Activated CD4-positive, alpha-beta T cell treated with anti-CD3 and anti-CD28 coated beads, Interleukin-2, Interleukin-6, amounts not matched to agents 100 ng/mL and 50 ng/mL, durations not matched to agents 16 hours and 8 hours (primary cell): ENCODE data around the gene APCDD1.

Experiments
- DNase-seq: peaks from one replicate; pipeline ENCODE4 v3.0.0-alpha.2; 2020

APCDD1 gene

DNA sequence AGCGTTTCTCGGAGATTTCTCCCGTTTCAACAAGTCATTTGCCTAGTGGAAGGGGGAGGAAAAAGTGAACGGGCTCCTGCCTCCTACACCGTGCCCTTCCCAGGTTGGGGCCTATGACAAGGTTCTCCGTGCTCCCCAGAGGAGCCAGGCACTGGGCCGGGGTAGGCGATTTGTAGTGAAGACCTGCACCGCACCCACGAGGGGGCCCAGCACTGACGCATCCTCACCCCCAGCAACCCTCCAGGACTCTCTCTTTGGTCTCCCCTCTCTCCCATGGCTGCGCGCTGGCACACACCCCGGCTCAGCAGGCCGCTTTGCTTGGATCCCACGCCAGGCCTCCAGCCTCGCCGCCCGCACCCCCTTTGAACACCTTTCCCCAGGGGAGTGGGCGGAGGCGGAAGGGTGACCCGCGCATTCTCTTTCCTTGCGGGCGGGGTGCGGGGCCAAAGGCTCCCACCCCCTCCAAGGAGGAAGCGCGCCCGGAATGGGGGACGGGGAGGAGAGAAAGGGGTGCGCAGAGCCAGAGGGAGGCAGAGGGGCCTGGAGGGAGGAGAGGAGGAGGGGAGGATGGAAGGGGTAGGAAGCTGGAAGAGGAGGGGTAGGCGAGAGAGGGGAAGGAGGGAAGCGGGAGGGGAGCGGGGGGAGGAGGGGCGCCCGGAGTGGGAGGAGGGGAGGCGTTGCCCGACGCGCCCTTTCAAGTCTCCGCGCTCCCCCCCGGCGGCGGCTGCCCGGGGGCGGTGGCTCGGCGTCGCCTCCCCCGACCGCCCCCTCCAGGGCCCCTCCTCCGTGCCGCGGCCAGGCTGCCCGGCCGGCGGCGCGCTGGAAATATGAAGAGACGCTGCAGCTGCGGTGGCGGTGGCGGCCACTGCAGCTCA, at the start of gene APCDD1:
Gene APCDD1 (plus strand): TSS at position 830 of the 875 bp plus-strand sequence. CDS start 347 bp downstream, outside the sequence.
- DNase-seq: no peak

DNA sequence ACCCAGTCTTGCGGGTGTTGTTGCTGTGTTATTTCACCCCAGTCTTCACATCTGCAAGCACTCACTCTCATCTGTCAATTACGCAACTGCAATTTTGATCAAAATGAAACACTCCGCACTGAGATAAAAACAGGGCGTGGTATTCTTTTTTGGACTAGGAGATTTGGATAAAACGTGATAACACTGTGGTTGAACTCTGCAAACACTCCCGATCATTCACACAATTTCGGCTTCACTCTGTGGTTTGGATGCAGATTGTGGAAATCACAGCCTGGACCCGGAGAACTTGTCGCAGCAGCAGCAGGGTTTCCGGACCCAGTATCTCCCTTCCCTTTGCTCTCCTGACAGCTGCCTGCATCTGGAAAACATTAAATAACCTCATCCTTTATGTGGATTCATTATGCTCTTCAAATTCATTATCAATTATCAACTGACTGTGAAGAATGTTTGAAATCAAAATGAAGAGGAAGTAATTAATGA, 49.4 kb upstream of the APCDD1 start:
- DNase-seq: no peak

DNA sequence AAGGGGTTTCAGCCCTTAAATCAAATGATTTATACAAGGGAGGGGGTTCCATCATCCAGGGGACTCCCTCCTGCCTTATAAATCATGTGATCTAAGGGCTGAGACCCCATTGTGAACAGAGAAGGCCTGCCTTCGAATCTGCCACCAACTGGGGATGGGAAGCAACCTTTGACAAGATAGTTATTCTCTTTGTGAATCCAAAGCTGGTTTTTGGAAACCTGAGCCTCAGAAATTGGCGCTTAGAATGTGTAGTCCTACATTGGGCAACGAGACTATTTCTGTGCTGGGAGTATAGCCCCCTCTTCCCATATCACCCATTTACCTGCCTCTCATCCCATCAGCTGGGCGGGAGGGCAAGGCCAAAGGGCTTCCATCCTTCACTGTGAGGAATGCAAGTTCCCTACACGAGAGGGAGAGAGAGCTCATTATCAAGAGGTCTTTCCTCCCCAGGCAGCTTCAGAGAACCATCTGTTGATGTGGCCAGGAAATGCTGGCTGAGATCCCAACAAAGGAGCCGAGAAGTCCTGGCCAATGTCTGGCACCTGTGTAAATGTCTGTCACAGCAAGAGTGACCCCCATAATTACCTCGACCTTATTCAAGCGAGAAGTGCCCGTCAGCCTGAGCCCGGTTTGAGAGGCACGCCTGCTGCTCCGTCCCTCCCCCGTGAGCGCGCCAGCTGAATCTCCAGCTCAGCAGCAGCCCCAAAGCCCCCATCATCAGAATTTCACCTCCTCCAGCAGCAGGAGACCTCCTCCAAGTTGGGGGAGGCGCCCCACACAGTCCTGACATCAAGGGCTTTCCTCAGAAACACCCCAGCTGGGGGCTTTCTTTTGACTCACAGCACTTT, 48.4 kb upstream of the APCDD1 start:
- DNase-seq: no peak

DNA sequence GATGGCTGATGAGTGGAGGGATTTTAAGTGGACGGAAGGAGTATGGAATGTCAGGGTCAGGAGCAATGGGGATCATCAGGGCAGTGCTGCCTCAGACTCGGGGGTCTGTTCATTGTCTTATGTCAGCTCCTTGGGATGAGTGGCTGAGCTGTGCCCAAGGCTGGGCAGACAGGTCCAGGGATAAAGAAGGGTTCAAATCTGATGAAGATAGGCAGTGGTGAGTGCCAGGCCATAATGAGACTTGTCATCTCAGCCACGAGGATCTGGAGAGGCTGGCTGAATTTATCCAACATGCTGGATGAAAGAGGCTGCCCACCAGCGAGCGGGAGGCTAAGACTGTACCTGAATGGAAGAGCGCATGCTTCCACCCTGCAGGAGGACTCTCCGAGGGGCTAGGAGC, 46.3 kb upstream of the APCDD1 start:
- no peak for DNase-seq

DNA sequence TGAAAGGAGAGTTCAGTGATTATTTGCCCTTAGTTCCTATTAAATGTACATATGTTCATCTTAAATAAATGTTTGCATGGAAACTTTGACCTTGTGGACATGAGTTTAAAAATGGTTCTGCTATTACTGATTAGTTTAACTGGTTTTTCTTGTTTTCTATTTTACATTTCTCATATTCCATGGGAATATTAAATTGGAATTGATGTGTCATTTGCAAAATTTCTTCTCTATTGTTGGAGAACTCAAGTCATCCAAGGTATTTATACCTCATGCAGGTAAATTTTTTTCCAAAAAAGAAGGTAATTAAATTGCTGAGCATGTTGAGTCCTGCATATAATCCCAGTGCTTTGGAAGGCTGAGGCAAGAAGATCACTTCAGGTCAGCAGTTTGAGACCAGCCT, 45.4 kb upstream of the APCDD1 start:
- no peak for DNase-seq

DNA sequence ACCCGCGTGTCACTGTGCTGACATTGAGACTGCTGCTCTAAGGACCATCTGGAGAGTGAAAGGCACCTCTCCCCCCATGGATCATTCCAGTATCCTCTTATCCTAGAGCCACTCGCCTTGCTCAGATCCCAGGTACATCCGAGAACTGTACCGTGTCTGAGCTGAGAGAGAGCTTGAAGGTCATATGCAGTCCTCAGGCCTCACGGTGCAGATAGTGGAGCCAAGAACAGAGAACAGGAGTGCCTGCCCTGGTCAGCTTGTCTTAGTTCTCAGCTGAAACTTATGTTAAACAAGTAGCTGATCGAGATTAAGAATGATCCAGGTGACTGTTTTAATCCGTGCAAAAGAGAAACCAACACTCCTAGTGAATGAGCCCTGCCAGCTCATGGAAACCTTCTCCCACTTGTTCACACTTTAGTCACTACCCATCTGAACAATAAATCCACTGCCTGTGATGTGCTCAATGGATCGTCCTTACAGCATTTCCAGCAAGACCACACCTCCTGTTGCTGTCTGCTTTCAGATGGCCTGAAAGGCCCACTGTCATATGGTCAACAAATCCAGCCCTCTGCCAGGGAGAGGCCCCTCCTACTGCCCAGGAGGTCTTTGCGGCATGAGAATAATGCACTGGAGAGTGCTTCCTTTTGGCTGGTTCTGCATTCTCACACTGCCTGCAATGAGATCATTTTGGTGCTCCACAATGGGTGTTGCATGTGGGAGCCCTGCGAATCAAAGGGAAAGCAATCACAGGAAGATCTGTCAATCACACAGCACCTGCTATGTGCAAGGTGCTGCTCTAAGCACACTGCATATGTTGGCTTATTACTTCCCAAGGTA, 43.7 kb upstream of the APCDD1 start:
- no peak for DNase-seq

DNA sequence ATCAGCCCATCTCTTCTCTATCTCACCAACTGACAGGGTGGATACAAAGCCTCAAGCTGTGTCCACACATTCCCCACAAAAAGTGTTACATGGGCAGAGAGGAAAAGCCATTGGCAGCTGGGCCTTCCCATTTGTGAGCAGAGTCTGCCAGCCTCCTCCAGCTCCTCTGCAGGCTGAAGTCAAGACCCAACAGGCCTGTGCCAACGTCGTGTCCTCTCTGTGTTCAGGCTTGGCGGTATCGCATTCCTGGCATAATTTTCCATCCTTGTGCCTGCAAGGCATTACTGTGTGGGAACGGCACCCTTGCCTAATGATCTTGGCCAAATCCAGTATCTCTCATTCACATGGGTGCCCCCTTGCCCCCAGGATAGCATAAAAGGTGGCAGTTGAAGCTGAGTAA, 41.5 kb upstream of the APCDD1 start:
- no peak for DNase-seq

DNA sequence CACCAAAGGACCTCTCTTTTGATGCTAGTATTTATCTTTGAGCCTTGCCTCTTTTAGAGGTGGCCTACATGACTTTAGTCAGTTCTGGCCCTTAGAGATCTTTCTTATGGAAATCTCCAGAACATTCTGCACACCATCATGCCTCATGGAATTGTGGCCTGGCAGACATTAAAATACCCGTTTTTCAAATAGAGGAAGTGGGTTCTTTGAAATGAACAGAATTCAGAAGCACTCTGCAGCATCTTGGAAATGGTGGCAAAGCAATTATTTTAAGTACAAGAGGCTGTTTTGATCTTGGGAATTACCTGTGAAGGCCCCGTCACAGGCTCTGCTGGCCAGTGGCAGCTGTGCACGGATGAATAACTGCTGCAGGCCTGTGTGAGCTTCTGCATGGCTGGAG, 40.7 kb upstream of the APCDD1 start:
- no peak for DNase-seq

DNA sequence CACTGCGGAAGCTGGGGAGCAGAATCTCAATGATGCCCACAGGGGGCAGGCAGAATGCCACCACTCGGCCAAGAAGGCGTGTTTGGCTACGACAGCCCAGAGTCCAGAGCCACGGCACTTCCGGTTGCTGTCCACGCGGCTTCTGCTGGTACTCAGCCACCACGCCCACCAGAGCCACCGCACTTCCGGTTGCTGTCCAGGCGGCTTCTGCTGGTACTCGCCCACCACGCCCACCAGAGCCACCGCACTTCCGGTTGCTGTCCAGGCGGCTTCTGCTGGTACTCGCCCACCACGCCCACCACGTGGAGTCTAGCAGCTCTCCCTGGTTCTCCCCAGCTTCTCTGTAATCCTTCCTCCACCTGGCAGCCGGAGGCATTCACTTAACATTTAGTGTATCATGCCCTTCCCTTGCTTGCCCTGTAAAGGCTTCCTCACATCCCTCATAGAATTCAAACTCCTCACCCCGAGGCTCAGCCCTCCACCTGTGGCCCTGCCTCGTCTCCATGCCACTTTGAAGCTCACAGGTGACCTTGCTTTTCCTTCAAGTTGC, 40.1 kb upstream of the APCDD1 start:
- DNase-seq: no peak

DNA sequence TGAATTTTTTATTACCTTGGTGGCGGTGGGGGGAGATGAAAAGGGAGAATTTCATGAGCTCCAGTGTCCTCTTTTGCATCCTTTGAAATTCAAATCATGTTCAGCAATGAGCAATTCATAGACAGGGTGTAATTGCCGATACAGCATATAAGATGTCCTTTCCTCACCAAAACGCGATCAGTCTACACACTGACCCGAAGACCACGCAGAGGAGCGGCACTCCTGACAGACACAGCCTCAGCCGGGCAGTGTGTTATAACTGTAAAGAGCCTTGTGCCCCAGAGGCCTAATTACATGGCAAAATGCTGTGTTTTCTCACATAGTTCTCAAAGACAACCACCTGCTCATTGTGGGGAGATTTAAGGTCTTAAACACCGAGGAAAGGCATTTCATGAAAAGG, 38.4 kb upstream of the APCDD1 start:
- no peak for DNase-seq

DNA sequence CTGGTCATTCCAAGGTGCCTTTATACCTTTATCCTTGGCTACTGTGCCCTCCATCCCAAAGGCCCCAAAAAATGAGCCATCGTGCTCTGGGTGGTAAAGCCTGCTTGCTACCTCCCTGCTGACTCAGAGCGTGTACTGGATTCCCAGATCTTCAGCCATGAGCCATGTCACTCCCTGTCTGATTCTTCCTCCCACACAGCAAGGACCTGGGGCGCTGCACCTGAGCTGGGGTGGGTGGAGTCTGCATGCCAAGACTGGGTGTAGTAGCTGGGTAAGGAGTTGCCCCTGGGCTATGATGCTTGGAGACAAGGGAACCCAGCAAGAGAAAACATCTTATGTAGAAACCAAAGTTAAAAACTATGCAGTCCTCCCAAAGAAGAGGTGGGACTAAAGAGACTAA, 37.2 kb upstream of the APCDD1 start:
- DNase-seq: no peak

DNA sequence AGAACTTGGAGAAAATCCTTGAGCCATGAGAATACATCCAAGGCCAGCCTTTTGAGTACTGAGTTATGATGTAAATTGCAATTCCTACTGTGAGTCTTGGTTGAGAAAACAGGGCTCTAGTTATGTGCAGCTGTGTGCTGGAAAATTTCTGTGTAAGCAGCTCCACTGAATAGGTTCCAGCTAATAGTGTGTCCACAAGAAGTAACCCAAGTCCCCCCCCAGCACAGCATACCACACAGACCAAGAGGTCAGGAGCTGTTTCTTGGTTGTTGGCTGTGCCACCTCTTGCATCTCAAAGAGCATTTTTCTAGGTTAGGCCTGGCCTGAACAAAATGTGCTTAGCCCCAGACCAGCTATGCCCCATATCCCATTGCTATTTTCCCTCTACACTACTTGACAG, 36.8 kb upstream of the APCDD1 start:
- no peak for DNase-seq

DNA sequence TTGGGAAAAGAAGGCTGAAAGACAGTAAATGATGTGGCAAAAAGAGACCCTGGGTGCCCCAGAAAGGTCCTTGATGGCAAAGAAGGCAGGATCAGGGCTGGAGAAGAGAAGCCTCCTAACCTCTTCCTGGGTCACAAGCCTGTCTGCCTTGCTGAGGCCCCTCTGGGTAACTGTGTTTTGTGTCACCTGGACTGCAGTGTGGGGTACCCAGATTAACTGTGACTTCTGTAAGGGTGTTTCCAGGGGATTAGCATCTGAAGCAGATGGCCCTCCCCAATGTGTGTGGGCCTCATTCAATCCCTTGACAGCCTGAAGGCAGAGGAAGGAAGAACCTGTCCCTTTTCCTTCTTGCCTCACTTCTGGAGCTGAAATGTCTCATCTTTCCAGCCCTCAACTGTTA, 35.6 kb upstream of the APCDD1 start:
- no peak for DNase-seq

DNA sequence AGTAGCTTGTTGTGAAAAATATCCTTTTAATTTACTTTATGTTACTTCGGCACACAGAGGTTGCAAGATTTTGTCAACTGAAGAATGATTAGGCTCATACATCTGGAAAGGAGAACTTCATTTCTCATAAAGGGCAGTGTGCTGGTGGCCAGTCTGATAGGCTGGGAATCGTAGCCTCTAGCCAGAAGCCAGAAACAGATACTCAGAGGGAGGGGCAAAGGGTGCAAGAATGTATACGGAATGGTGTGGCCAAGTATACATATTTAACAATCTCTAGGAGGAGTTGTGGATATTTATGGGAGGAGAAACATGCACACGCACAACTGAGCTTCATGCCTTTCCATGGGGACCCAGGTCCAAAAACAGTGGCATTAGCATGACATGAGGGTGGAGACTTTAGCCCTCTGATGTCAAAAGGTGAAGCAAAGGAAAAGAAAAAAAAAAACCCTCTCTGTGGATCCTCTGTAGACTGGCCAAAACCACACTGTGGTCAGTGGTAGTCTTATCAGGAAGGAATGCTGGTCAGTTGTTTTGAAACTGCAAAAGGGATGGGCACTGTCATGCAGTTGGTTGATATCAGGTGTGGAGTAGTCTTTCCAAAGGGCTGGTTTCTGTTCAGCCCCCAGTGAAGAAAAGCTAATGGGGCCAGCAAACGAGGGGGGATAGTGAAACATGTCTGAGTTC, 34.9 kb upstream of the APCDD1 start:
- no peak for DNase-seq

DNA sequence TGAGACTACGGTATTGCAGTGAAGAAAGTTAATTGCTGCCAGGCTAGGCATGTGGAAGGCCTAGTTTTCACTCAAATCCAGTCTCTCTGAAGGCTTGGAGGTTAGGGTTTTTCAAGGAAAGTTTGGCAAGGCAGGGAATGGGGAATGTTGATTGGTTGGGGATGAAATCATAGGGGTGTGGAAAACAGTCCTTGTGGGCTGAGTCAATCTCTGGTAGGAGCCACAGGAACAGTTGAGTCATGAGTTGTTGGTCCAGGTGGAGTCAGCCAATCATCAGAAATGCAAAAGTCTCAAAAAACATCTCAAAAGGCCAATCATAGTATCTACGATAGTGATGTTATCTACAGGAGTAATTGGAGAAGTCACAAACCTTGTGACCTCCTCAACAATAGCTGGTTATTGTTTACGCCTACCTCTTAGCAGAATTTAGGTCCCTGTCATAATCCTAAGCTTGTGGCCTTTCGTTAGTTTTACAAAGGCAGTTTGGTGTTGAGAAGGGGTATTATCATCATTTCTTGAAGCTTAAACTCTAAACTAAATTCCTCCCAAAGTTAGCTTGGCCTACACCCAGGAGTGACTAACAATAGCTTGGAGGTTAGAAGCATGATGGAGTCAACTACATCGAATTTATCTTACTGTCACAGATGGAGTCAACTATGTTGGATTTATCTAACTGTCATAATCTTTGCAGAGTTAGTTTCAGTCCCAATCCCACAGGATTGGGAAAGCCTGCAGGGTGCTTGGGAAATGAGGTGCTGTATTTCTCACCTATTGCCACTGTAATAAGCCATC, 33.7 kb upstream of the APCDD1 start:
- DNase-seq: no peak

DNA sequence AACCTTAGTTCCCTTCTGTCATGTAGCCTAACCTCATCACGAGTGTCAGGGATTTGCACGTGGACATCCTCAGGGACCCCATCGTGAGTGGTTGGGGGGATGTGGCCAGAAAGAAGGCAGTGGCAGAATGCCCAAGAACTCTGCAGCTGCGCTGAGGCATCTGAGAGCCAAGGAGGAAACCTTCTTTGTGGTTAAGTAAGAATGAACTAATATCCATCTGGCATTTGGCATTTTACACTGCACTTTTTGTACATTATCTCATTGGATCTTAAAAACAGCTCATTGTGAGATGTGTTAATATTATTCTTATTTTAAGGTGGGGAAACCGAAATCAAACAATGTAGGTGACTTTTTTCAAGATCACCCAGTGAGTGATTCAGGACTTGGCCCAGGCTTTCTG, 32.6 kb upstream of the APCDD1 start:
- no peak for DNase-seq

DNA sequence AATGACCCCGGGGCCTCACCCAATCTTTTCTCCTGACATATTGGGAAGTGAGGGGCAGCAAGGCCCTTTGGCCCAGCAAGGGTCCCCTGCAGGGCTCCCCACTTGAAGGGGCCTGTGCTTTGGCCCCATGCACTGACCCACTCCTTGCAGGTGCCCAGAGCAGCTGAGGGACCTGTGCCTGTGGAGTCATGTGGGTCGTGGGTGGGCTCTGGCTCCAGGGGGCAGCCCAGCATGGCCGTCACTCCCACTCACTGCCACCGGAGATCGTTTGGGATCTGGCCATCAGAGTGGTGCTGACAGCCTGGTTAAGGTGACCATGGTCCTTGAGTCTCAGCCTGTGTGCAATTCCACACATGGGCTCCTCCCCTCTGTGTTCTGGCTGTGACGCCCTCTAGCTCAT, 31.7 kb upstream of the APCDD1 start:
- DNase-seq: no peak

DNA sequence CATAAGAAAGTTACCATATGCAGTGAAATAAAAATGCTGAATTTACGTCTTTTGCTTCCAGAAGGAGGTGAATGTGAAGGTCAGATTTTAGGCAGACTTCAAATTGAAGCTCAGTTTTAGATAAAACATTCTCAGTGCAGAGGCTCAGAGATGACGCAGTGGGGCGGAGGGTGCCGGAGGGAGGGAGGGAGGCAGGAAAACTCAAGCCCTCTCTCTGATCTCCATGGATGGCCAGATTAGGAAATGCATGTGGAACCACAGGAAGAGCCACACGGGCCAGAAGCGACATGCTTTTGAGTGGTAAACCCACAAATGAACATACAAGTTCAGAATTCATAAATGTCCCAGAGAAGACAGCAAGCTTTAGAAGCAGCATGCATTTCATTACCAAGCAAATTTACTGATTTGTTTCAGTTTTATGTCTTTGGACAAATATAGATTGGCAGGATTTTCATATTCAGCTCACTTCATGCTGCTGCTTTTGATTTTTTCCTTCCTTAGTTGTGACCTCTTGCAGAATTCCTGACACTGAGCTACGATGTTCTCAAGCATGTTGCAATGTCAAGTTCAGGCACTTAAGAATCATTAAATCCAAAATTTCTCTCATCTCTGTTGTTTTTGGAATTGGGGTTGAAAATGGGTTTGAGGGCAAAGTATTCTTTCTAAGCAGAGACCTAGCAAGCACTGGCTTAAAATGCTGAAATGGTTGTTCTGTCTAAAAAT, 29.7 kb upstream of the APCDD1 start:
- DNase-seq: no peak

DNA sequence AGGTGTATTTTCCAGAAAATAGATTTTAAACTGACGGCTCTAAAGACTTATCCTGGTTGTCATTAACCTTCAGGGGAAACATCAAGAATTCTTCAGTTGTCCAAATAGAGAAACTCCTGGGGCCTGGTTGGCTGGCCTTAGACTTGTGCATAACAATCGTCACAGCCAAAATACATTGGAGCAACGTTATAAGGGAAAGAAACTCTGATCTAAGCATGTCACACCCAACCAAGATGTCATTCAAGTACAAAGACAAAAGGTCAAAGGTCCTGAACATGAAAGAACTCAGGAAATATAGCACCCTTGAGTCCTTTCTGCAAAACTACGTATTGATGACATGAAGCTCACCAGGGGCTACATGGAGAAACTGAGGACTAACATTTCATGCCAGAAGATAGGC, 23.8 kb upstream of the APCDD1 start:
- DNase-seq: no peak

DNA sequence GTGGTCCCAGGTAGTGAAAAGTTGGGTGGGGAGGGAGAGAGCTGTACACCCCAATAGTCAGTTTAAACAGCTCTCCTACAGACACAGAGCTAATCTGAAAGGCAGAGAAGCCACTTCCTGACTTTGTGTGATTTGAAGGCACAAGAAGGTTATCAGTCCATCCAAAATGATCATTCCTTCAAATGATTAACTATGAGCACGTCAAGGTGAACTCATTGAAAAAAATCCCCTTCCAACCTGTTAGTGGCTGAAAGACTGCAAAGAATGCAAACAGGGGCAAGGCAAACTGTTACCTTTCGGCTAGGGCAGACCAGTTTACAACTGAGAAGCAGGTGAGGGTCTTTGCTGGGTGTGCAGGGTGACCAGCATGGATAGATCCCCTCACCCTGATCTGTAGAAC, 22.8 kb upstream of the APCDD1 start:
- DNase-seq: no peak

DNA sequence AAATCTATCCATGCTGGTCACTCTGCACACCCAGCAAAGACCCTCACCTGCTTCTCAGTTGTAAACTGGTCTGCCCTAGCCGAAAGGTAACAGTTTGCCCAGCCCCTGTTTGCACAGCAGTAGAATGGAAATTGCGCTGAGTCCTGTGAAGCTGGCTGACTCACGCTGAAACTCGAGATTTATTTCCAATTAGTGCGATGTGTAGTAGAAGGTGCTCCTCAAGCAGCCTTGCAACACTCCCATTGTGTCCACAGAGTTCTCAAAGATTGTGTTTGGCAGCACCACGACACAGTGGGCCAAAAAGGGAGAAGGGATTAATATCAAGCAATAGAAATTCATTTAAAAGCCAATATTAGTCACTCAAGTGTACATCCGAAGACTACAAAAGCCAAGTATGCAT, 21.7 kb upstream of the APCDD1 start:
- no peak for DNase-seq
